ENCODE data around the gene SEPTIN7.

DNA sequence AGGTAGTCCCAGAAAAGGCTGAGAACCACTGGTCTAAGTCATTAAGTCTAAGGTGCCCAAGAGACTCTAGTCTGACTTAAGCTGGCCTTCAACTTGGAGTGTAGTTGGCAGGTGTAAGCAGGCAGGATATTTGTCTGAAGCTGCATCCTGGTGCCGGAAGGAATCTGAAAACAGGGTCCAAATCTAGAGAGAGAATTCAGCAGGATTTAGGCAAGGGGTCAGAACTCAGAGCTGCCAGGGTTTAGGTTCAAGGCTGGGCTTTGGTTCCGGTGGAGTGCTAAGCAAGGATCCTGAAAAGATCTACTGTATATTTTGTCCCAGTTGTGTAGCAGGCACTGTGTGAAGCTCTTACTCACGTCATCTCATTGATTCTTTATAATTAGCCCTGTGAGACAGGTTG is 16.5 kb upstream of the SEPTIN7 start:
- no peak for TF ChIP-seq EZH2 (IDR thresholded peaks at IDR 0.05; ENCODE audit: borderline replicate concordance, low read length)
- TF ChIP-seq, protein P1, sequence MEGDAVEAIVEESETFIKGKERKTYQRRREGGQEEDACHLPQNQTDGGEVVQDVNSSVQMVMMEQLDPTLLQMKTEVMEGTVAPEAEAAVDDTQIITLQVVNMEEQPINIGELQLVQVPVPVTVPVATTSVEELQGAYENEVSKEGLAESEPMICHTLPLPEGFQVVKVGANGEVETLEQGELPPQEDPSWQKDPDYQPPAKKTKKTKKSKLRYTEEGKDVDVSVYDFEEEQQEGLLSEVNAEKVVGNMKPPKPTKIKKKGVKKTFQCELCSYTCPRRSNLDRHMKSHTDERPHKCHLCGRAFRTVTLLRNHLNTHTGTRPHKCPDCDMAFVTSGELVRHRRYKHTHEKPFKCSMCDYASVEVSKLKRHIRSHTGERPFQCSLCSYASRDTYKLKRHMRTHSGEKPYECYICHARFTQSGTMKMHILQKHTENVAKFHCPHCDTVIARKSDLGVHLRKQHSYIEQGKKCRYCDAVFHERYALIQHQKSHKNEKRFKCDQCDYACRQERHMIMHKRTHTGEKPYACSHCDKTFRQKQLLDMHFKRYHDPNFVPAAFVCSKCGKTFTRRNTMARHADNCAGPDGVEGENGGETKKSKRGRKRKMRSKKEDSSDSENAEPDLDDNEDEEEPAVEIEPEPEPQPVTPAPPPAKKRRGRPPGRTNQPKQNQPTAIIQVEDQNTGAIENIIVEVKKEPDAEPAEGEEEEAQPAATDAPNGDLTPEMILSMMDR (IDR thresholded peaks at IDR 0.05; ENCODE audit: low read length): no peak

Data from OCI-LY1 (cell line).